ENCODE results near the gene RPE.

The RPE gene

DNA sequence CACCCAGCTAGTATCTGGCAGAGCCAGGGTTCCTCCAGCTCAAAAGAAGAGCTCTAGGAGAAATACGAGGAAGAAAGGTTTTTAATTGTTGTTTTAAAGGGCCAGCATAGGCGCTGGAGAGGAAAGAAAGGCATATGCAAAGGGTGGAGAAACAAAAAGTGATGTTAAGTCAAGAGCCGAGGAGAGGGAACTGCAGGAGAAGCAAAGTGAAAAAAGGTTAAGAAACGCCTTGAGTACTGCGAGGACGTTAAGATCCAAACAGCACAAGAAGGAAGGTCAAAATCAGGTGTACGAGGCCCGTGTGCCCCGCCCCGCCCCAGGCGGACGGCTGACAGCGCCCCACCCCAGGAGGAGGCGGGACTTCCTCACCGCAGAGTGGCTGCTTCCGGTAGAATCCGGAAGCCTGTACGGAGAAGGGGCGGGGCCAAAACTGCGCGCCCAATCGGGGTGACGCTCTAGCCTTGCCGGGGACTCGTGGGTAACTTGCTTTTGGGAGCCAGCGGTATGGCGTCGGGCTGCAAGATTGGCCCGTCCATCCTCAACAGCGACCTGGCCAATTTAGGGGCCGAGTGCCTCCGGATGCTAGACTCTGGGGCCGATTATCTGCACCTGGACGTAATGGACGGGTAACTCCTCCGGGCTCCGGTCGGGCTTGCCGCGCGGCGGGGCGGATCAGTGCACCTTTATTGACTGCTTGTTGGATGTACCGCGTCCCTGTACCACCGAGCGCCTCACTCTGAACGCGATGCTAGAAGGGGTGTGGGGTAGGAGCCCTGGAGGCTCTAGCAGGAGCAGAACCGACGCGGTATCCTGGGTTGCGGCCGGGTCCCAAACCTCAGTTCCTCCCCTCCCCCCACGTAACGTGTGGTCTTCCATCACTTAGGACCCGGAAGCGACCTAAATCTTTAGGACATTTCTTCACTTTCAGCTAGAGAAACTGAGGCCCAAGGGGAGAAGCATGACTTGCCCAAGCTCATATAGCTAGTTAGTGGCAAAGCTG, at the start of gene RPE:
TSS of gene RPE (plus strand) at position 481 of the 1,000 bp plus-strand sequence. CDS start at position 505, 24 bp downstream.
- peak; percentile 83 for DNase-seq

DNA sequence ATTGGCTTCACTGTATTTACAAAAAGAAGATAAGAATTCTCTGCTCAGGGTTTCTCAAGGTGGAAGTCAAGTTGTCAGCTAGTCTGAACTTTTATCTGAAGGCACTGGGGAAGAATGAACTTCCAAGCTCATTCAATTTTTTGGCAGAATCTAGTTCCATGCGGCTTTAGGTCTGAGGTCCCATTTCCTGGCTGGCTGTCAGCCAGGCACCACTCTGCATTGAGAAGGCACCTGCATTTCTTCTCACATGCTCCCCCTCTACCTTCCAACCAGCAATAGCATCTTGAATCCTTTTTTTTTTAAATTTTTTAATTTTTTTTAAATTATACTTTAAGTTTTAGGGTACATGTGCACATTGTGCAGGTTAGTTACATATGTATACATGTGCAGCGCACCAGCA, 46.2 kb upstream of the RPE start:
- peak; percentile 2 for DNase-seq

DNA sequence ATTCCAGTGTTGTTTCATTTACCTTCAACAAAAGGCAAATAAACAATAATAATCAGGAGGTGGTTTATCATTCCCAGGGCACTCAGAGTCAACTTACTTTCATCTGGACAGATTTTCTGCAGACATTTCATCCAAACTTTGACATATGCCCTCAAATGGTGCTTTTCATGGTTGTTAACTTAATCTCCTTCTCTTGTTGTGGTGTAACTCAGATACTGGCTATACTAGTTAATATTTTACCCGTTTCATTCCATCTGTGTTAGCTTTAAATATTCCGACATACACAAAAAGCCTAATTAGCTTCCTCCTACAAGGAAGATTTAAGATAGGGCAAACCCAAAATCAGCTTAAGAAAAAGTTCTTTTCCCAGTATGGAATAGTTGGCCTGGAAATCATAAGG, 44.4 kb upstream of the RPE start:
- DNase-seq: no peak

DNA sequence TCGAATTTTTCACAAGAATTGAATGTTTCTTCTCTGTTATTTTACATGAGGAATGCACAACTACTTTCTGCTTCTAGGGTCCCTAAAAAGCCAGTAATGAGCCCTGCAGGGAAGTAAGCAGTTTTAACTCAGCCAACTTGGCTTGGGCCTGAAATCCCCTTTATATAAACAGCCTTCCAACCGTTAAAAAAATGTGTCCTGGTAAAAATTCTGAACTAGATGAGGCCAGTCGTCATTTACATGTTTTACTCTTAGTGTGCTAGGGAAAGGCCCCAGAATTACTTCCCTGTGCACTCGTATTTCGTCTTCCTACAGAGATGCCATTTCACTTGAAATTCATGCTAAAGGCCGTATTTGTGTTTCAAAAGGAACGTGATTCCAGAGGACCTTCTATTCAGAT, 42.4 kb upstream of the RPE start:
- DNase-seq: no peak

DNA sequence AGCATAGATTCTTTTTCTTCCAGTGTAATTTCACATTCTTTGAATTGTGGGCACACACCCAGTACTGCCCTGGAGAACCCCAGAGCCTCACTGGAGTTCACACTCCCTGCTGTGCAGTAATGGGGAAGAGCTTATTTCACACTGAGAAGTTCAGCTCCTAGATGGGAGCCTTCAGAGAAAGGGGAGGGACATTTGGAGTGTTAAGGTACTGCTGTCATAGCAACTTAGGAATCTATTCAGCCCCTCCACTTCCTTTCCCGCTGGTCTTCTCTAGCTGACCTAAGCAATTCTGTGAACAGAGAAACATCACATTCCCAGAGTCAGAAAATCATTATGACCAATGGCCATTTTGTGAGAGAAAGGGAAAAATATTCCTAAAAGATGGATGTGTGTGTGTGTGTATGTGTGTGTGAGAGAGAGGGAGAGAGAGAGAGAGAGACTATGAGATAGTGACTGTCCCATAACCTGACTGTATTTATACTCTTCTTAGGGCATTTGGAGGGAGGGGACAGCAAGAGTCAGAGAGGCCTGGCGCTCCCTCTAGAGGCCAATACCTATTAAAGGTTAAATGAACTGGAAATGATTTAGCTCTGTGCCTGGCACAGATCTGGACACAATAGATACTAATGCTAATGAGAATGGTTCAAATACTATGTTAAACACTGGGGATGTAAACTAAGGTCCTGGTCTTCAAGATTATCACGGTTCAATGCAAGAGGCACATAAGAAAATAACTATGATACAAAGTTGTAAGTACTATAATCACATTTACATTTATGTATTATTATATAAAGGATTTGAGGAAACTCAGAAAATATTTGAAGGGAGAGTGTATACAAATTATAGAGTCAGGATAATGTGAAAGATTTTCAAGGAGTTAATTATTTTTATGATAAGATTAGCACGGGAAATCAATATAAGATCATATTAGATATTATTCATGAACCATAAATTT, 41.5 kb upstream of the RPE start:
- no peak for DNase-seq

GRCh38 chr2:209965723-209966122, 36.7 kb upstream of the RPE start:
- no peak for DNase-seq

DNA sequence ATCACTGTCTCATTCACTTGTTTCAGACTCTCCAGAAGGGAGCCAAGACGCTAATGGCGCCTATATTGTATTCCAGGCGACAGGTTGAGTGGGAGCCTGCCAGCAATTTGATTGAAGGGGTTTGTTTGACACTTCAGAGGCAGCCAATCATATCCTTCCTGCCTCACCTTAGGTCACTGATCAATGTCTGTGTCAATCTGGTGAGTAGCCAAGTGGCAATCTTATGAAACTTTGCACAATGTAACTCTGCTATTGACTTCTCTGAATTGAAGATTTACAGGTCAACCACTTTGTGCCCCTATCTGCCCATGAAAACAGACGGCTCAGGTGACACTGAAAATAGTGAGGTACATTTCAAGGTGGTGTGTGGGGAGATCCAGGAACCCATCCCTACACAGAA, 32.7 kb upstream of the RPE start:
- DNase-seq: no peak

DNA sequence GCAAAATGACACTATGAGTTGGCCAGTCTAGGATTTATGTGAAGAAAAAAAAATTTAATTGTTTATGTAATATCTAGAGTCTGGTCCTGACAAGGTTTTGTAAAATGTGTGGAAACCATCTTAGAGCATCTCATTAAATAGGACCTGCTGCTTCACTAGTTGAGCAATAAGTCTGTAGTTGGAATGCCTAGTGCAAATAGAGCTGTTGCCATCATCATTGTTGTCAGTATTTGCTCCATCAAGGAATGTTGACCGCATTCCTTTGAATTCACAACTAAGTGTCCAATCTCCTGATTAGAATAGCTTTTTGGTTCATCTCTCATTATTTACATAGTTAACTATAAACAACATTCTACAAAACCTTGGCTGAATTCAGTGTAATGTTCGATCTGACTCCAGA, 32.2 kb upstream of the RPE start:
- DNase-seq: no peak

- no peak for DNase-seq
These were observed 31.7 kb upstream of the RPE start for GRCh38 chr2:209970711-209971110.

DNA sequence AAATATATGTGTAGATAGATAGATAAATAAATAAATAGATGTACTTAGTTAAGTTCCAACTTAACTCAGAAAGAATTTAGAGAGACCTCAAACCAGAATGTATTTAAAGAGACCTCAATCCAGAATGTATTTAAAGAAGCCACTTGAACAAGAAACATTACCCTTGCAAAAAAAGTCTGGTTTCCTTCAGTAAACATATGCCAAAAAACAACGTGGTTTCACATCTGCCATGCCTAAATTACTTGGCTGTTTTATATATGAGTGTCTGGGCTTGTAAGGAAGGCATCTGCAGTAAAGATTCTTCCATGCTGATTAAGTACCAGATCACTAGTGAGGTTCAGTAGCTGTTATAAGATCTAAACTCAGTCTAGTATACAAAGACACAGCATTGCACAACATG, 29.1 kb upstream of the RPE start:
- no peak for DNase-seq

GRCh38 chr2:209974576-209974975, 27.9 kb upstream of the RPE start:
- DNase-seq: no peak

GRCh38 chr2:209976698-209977385, 25.6 kb upstream of the RPE start:
- no peak for DNase-seq

- DNase-seq: no peak
These were observed 24.8 kb upstream of the RPE start for GRCh38 chr2:209977386-209978239.

GRCh38 chr2:209984291-209984690, 18.1 kb upstream of the RPE start:
- no peak for DNase-seq

GRCh38 chr2:209985874-209986273, 16.6 kb upstream of the RPE start:
- no peak for DNase-seq

GRCh38 chr2:209986415-209986814, 16.0 kb upstream of the RPE start:
- DNase-seq: no peak

DNA sequence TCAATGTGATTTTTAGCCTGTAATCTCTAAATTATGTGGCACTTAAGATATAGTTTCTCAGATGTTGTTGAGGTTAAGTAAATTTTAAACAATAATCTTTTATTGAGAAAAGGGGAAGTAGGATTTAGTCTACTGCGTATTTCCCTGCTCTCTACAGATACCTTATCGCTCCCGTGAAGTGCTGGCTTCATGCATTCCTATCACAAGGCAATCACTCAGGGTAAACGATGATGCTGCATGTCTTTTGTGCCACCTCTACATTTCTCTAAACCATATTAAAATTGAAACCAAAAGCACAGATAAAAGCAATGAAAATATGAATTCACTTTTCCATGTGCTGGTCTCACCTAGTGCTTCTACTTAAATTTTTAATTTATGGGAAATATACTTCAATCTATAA, 14.4 kb upstream of the RPE start:
- no peak for DNase-seq

DNA sequence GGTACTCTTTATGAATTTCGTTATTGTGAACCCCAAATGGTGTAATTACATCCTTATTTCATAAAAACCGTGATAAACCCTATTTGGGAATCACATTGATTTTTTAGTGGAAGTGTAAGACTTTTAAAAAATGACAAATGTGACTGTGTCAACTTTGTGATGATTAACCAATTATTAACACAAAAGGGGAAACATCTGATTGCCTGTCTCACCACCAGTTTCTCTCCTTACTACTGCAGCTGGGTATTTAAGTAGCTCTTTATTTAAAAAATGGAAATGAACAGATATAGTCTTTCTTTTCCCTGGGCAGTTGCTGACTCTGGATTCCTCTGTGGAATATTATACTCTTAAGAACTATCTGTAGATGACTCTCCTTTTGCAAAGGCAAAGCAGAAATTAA, 11.6 kb upstream of the RPE start:
- no peak for DNase-seq

DNA sequence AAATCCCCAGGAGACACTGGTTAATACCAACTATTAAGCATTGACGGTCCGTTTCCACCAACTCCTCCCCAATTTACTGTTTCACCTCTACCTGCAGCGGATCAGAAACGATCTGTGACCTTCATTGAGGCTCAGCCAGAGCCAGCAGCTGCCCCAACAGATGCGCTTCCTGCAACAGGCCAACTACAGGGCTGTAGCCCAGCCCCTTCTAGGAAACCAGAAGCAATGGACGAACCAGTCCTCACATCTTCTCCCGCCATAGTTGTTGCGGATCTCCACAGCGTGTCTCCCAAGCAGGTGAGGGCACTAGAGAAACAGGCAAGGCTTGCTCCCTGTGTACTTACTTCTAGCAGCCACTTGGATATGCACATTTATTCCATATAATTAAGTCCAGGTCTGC, 8.5 kb upstream of the RPE start:
- DNase-seq: no peak

DNA sequence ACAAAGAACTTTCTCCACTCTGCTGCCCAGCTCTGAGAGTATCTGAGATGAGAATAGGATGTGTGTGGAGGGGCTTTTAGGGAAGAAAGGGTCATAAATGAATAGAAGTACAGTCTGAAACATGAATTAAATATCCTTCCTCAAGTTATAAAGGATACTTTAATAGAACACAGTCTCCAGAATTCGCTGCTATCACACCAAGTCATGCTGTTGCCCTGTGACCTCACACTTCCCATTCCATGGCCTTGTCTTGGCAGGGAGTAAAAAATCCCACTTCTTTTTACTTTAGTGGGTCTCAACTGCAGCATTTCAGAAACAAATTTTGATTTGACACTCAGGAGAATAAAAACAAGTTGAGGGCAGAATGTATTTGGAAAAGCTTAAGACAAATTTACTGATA, 3.8 kb upstream of the RPE start:
- no peak for DNase-seq

DNA sequence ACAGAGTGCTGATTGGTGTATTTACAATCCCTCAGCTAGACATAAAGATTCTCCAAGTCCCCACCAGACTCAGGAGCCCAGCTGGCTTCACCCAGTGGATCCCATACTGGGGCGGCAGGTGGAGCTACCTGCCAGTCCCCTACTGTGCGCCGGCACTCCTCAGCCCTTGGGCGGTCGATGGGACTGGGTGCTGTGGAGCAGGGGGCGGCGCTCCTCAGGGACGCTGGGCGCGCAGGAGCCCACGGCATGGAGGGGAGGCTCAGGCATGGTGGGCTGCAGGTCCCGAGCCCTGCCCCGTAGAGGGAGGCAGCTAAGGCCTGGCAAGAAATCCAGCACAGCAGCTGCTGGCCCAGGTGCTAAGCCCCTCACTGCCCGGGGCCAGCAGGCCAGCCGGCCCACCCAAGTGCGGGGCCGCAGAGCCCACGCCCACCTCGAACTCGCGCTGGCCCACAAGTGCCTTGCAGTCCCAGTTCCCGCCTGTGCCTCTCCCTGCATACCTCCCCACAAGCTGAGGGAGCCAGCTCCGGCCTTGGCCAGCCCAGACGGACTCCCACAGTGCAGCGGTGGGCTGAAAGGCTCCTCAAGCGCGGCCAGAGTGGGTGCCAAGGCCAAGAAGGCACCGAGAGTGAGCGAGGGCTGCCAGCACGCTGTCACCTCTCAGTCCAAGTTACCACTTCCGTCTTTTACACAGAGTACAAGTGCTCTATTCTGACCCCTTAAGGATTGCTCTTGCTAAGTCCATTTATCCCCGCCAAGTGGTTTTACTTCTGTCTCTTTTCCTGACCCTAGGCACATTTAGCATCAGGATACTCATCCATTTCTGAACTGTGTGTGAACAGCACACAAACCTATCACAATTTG, 1.7 kb upstream of the RPE start:
- DNase-seq: no peak
